ENCODE results near the gene DYNAP.

- TF ChIP-seq CTCF (IDR thresholded peaks at IDR 0.05; ENCODE audit: insufficient read depth, low read length) (peak; percentile 69), POLR2AphosphoS5 (IDR thresholded peaks at IDR 0.05; ENCODE audit: low read depth) (no peak)
Observed at GRCh38 chr18:54558609-54559585, 32.1 kb upstream of the DYNAP start.
